Measurements from ENCODE around the gene TRIM66.

Gene TRIM66

DNA sequence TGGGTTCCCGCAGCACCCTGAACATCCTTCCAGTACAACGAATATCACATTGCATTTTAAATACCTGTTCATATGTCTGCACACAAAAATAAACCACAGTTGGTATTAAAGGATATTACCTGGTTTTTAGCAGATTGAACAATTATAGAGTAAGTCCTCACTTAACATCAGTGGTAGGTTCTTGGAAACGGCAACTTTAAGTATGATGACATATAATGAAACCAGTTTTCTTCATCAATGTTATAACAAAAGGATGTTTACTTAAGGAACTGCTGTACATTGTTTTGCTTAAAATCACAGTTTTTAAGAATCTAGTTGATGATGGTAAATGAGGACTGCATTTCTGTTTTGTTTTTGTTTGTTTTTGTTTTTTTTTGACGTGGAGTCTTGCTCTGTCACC lies 28.0 kb downstream of the TRIM66 start:
- FAIRE-seq: no peak

DNA sequence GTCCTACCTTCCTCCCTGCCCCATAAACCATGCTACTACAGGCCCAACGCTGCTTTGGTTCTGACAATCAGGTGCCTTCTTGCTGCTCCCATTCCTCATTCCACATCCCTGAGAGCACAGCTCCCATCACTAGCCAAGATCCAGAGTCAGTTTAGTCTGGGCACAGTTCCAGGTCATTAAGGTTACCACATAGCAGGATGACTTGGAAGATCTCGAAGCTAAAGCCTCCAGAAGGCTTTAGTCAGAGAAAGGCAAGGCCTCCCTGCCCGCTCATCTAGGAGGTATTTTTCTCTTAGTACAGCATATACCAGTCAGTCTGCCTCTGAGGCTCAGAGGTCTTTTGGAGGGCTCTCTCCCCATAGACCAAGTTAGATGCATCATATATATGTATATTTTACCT lies 30.3 kb downstream of the TRIM66 start:
- FAIRE-seq: no peak

DNA sequence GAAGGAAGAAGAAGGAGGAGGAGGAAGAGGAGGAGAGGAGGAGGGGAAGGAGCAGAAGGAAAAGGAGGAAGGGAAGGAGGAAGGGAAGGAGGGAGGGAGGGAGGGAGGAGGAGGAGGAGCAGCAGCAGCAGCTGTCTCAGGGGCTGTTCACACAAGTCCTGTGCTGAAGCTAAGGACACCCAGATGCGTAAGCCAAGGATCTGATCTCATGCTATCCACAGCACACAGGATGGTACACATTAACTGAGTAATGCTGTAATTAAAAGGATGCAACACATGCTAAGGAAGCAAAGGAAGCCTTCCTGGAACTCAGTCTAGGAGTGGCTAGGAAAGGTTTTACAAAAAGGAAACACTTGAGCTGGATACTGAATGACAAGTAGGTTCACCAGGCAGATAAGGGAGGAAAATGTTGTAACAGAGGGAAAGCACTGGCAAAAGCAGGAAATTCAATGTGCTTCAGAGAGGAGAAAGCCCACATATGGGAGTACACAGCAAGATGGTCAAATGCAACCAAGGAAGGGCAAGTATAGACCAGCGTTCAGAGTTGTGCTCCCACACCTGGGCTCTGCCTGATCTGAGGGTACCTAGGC lies 32.0 kb downstream of the TRIM66 start:
- FAIRE-seq: no peak

GRCh38 chr11:8649361-8649760 lies 33.1 kb downstream of the TRIM66 start:
- no peak for FAIRE-seq

DNA sequence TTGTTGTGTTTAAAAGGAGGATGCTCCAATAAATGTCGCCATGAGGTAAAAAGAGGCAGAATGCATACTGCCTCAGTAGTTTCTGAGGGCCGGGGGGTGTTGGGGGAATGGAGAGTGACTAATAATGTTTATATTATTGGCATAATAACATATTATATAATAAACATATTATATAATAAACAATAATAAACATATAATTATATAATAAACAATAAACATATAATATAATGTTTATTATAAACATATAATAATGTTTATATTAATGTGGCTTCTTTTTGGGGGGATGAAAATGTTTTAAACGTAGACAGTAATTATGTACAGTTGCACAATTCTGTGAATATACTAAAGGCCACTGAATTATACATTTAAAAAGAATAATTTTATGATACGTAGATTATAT lies 35.6 kb downstream of the TRIM66 start:
- no peak for FAIRE-seq

DNA sequence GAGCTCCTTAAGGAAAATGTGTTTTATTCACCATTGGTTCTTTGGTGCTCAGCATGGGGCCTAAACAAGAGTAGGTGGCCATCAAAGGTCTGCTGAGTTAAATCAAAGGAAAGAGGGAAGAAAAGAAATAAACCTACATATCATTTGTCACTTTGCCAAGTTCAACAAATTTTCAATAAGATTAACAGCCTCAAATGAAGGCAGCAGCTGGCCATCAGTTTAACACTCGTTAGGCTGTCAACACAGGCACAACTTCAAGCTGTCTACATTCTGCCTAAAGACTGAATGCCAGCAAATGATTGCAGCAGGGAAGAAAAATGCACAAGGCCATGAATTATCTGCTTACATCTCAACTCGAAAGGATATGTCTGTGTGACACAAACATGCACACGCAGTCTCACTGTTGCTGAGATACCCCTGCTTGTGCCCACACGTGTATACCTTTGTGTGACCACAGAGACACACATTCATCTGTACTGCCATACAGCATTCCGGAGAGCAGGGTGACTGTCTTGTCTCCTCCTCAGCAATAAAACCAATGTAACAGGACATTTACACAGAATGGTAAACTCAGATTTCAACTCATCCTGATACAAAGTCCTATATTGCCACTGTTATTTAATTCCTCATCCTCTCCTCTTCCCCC lies 40.1 kb downstream of the TRIM66 start:
- FAIRE-seq: no peak

- no peak for FAIRE-seq
Observed at GRCh38 chr11:8641332-8641731, 41.1 kb downstream of the TRIM66 start.

GRCh38 chr11:8640267-8640906 lies 42.1 kb downstream of the TRIM66 start:
- FAIRE-seq: no peak

DNA sequence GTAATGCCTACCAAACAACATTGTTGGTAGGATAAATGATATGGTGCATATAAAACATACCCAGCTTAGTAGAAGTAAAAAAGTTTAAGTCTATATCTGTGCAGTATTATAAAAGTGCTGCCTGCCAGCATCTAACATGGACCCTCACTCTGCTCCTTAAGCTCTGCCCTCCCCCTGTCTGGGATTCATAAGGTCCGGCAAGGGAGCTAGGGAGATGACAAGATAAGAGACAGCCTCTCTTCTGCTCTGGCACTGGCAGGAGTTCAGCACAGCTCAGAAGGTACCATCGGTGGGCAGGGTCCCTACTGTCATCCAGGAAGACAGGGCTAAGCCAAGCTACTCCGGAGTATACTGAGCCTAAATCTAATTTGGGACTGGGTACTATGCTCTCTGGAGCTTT lies 42.8 kb downstream of the TRIM66 start:
- FAIRE-seq: no peak

DNA sequence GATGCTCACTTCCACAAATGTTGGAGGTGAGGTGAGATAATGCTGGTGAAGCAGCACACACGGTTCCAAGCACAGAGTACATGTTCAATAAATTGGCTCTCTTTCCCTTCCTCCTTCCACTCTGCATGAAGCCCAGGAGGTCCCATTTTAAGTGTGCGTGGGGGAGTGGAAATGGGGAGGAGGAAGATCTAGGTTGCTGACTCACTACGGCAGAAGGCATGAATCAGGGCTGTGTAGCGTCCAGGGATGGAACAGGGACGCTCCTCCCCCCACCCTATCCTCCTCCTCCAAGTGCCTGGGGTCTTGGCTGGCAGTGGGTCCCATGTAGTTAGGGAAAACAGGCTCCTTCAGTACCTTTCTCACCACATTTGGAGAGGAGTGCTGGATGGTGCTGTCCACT lies 44.2 kb downstream of the TRIM66 start:
- no peak for FAIRE-seq

DNA sequence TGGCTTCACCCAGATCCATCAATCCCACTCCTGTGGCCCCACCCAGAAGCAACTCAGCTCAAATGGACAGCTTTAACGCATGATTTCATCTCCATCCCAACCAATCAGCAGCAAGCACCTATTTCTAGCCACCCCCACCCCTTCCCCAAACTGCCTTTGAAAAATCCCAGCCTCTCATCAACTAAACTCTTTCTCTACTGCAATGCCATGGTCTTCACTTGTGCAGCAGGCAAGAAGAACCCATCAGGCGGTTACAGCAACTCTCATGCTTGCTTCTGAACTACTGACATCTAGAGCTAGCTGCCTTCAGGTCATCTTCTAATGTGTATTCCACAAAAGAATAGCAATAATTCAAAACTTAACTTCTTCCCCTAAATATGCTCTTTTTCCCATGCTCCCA lies 46.3 kb downstream of the TRIM66 start:
- FAIRE-seq: no peak

GRCh38 chr11:8634498-8634897 lies 48.0 kb downstream of the TRIM66 start:
- no peak for FAIRE-seq

GRCh38 chr11:8631395-8632118 lies 50.9 kb downstream of the TRIM66 start:
- FAIRE-seq: no peak

DNA sequence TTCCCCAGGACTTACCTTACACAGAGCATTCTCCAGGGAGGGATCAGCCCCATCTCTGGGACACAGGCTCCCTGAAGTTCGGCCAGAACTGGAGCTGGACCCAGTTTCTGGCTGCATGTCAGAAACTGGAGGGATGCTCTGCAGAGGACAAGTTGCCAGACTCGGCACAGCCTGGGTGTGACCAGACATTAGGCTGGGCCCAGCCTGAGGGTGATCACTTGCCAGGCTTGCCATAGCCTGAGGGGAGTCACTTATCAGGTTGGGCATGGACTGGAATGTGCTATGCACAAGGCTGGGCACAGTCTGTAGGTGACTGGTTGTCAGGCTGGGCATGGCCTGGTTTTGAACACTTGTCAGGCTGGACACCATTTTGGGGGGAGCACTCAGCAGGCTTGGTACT lies 57.8 kb downstream of the TRIM66 start:
- FAIRE-seq: no peak

DNA sequence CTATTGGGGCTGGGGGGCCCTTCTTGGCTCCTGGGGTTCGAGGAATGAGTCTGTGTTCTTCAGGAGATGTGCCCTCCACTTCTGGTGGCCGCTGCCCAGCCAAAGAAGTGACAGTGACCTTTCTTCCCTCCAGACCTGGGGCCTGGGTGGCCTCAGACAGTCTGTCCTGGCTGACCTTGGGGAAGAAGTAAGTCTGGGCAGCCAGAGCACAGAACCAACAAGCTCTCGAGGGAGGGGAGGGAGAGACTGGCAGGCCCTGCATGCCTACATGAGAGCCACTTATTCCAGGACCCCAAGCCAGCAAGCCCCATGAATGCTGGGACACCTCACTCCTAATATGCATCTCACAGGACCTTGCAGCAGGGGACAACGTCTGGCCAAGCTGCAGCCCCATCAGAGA lies 61.3 kb downstream of the TRIM66 start:
- FAIRE-seq: no peak

- FAIRE-seq: no peak
Observed at GRCh38 chr11:8617063-8617462, 65.4 kb downstream of the TRIM66 start.

- no peak for FAIRE-seq
Observed at GRCh38 chr11:8615291-8616032, 67.0 kb downstream of the TRIM66 start.

DNA sequence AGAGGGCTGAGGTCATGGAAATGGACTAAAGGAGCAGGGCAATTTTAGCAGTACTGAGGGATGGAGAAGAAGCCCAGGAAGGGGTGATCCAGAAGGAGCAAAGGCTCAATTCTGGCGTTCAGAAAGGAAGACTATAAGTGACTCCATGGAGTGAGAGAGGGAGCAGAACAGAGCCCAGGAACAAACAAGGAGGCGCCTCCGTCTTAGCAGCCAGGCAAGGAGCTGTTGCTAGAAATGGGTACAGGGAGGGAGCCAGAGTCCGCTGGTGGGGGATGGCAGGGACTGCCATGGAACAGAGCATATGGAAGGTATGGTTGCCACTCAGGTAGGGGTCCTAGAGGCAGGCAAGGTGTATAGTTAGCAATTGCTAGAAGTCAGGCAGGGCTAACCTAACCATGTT lies 68.0 kb downstream of the TRIM66 start:
- FAIRE-seq: no peak

DNA sequence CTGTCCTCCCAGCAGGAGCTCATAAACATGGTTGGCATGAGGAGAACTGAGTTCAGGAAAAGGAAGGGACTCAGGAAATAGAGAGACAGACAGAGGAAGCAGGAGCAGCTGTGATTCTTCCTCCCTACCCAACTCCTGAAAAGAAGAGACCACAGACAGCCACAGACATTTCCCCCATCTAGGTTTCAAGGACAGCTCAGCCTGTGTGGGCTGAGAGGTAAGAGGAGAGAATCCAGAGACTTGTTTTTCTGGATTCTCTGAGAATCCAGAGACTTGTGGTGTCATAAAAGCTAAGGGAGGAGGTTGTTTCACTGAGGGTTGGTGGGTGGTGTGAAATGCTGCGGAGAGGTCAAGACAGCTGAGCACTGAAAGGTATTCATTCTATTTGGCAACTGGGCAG lies 69.4 kb downstream of the TRIM66 start:
- no peak for FAIRE-seq

GRCh38 chr11:8612522-8612921 lies 69.9 kb downstream of the TRIM66 start:
- no peak for FAIRE-seq

- peak; percentile 93 for FAIRE-seq
Observed at GRCh38 chr11:8610532-8611116, 71.8 kb downstream of the TRIM66 start.

- no peak for FAIRE-seq
Observed at GRCh38 chr11:8608652-8609051, 73.8 kb downstream of the TRIM66 start.

All from islet of Langerhans (tissue), 1 donor.